Dendritic cell treated with granulocyte-macrophage colony-stimulating factor and Interleukin-4, amounts not matched to agents 40 ng/mL and 50 ng/mL, for 4 days (primary cell): ENCODE results near the gene ANKFY1.
"Not testable (repeated sequence)": the region's sequence is repeated elsewhere in the genome, so short reads cannot be mapped to it uniquely, and the experiment has no call there.

Experiments used
- H3K27ac Mint-ChIP-seq: one replicate; pipeline ENCODE4 v1.8.0; 2022; ENCODE audit warnings: mild to moderate bottlenecking, mixed read lengths
- H3K27me3 Mint-ChIP-seq: one replicate; pipeline ENCODE4 v1.8.0; 2022; ENCODE audit warnings: mild to moderate bottlenecking, mixed read lengths
- H3K36me3 Mint-ChIP-seq: one replicate; pipeline ENCODE4 v1.8.0; 2022; ENCODE audit warnings: low read depth, mixed read lengths
- H3K4me1 Mint-ChIP-seq: one replicate; pipeline ENCODE4 v1.8.0; 2022; ENCODE audit warnings: low read depth, mixed read lengths
- H3K4me3 Mint-ChIP-seq: one replicate; pipeline ENCODE4 v1.8.0; 2022; ENCODE audit warnings: mild to moderate bottlenecking, moderate library complexity, mixed read lengths
- H3K9me3 Mint-ChIP-seq: one replicate; pipeline ENCODE4 v1.8.0; 2022; ENCODE audit warnings: mixed read lengths
- intact Hi-C: fragments of 100-400 bp; cut with micrococcal nuclease; formaldehyde crosslinking; loops from one replicate; pipeline ENCODE4 v1.15.0; 2022

Gene ANKFY1

GRCh38 chr17:4195306-4195705 lies 68.5 kb downstream of the ANKFY1 start:
- Mint-ChIP-seq H3K4me3 (no peak overlapping the region), H3K27ac (no peak overlapping the region), H3K4me1 (no peaks in the 10 kb centered on the region), H3K27me3 (no peaks in the 10 kb centered on the region), H3K9me3 (no peaks in the 10 kb centered on the region), H3K36me3 (peaks cover 73% of the 10 kb centered on the region)
- intact Hi-C loops = no loop called here

DNA sequence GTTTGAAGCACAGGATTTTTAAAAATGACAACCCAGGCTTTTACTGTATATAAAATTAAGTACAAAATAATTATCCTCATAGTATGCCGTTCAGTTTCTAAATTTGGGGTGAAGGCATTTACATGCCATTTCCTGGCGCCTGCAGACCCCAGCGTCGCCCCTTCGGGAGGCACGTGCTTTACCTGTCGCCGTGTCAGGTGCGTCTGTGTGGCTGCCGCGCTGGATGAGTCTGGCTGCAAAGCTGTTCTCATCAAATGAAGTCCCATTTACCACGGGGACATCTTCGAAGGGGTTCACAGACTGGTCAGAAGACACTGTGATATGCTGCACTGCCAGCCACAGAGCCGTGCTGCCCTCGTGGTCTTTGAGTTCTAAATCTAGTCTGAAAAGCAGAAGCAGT lies 69.0 kb downstream of the ANKFY1 start:
- intact Hi-C loops = no loop called here
- Mint-ChIP-seq H3K36me3 (peaks cover 76% of the 10 kb centered on the region), H3K4me1 (no peaks in the 10 kb centered on the region), H3K27ac (no peak overlapping the region), H3K27me3 (no peaks in the 10 kb centered on the region), H3K9me3 (no peaks in the 10 kb centered on the region), H3K4me3 (no peak overlapping the region)

DNA sequence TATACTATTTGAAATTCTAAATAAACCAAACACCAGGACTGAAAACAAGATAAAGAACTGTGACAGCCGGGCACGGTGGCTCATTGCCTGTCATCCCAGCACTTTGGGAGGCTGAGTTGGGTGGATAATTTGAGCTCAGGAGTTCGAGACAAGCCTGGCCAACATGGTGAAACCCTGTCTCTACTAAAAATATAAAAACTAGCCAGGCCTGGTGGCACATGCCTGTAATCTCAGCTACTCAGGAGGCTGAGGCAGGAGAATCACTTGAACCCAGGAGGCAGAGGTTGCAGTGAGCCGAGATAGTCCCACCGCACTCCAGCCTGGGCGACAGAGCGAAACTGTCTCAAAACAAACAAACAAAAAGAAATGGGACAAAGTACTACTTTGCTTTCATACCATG lies 73.0 kb downstream of the ANKFY1 start:
- H3K4me3 Mint-ChIP-seq, intact Hi-C loops, H3K27ac Mint-ChIP-seq, H3K27me3 Mint-ChIP-seq, H3K9me3 Mint-ChIP-seq, H3K4me1 Mint-ChIP-seq: not testable (repeated sequence)
- H3K36me3 Mint-ChIP-seq = peaks cover 83% of the 10 kb centered on the region

DNA sequence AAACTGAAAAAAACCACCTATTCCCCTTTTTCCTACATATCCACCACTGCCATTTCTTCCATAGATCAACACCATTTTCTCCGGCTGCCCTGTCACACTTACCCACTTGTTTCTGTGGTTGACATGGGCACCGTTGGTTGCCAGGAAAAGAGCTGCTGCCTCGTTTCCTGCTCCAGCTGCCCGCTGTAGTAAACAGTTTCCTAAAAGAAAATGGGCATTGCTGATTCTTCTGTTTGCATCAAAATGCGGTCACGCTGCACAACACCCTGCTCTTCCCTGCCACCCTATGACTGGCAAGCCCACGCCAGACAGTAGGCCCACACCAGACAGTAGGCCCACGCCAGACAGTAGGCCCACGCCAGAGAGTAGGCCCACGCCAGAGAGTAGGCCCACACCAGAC lies 74.5 kb downstream of the ANKFY1 start:
- no peaks in the 10 kb centered on the region for H3K27me3 Mint-ChIP-seq
- H3K36me3 Mint-ChIP-seq = peaks cover 83% of the 10 kb centered on the region
- H3K27ac Mint-ChIP-seq = no peak overlapping the region
- intact Hi-C loops = no loop called here
- no peak overlapping the region for H3K4me3 Mint-ChIP-seq
- H3K4me1 Mint-ChIP-seq = peaks cover 5% of the 10 kb centered on the region
- no peaks in the 10 kb centered on the region for H3K9me3 Mint-ChIP-seq

- peaks cover 5% of the 10 kb centered on the region for H3K4me1 Mint-ChIP-seq
- H3K4me3 Mint-ChIP-seq = no peak overlapping the region
- H3K27ac Mint-ChIP-seq = no peak overlapping the region
- intact Hi-C loops = no loop called here
- H3K9me3 Mint-ChIP-seq = no peaks in the 10 kb centered on the region
- no peaks in the 10 kb centered on the region for H3K27me3 Mint-ChIP-seq
- peaks cover 85% of the 10 kb centered on the region for H3K36me3 Mint-ChIP-seq
Measured at GRCh38 chr17:4188076-4188475, 75.7 kb downstream of the ANKFY1 start.

GRCh38 chr17:4187076-4187475 lies 76.7 kb downstream of the ANKFY1 start:
- H3K27ac Mint-ChIP-seq = no peak overlapping the region
- H3K4me3 Mint-ChIP-seq = no peak overlapping the region
- peaks cover 5% of the 10 kb centered on the region for H3K4me1 Mint-ChIP-seq
- no peaks in the 10 kb centered on the region for H3K9me3 Mint-ChIP-seq
- H3K27me3 Mint-ChIP-seq = no peaks in the 10 kb centered on the region
- H3K36me3 Mint-ChIP-seq = peaks cover 94% of the 10 kb centered on the region
- intact Hi-C loops = no loop called here

- peaks cover 5% of the 10 kb centered on the region for H3K4me1 Mint-ChIP-seq
- no peak overlapping the region for H3K4me3 Mint-ChIP-seq
- H3K36me3 Mint-ChIP-seq = peaks cover 100% of the 10 kb centered on the region
- H3K9me3 Mint-ChIP-seq = no peaks in the 10 kb centered on the region
- H3K27ac Mint-ChIP-seq = no peak overlapping the region
- intact Hi-C loops = no loop called here
- no peaks in the 10 kb centered on the region for H3K27me3 Mint-ChIP-seq
Measured at GRCh38 chr17:4186357-4186881, 77.4 kb downstream of the ANKFY1 start.

DNA sequence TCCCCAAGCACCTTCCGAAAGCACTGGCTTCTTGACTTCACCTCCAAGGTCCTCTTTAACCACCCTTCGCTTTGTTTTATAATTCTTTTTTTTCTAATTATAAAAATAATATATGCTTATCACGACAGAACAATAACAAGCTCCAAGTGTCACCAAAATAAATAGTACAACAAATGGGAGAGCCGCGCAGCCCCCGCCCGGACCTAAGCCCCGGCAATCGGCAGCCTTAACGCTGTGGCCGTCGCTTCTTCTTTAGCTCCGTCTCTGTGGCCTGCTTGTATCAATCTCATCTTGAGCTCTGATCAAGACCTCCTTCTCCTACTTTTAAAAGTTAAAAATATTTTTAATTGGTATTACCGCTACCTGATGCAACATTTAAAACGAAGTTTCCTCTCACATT lies 78.1 kb downstream of the ANKFY1 start:
- Mint-ChIP-seq H3K36me3 (peaks cover 100% of the 10 kb centered on the region), H3K27me3 (no peaks in the 10 kb centered on the region), H3K4me3 (no peak overlapping the region), H3K9me3 (no peaks in the 10 kb centered on the region), H3K4me1 (peaks cover 5% of the 10 kb centered on the region), H3K27ac (no peak overlapping the region)
- intact Hi-C loops = no loop called here

- no peak overlapping the region for H3K4me3 Mint-ChIP-seq
- intact Hi-C loops = no loop called here
- no peaks in the 10 kb centered on the region for H3K27me3 Mint-ChIP-seq
- no peaks in the 10 kb centered on the region for H3K9me3 Mint-ChIP-seq
- no peak overlapping the region for H3K27ac Mint-ChIP-seq
- H3K36me3 Mint-ChIP-seq = peaks cover 100% of the 10 kb centered on the region
- peaks cover 5% of the 10 kb centered on the region for H3K4me1 Mint-ChIP-seq
Measured at GRCh38 chr17:4184811-4185210, 79.0 kb downstream of the ANKFY1 start.

- Mint-ChIP-seq H3K9me3 (no peaks in the 10 kb centered on the region), H3K36me3 (peaks cover 100% of the 10 kb centered on the region), H3K27ac (no peak overlapping the region), H3K27me3 (no peaks in the 10 kb centered on the region), H3K4me3 (no peak overlapping the region), H3K4me1 (no peaks in the 10 kb centered on the region)
- intact Hi-C loops = no loop called here
Measured at GRCh38 chr17:4182043-4182442, 81.7 kb downstream of the ANKFY1 start.

DNA sequence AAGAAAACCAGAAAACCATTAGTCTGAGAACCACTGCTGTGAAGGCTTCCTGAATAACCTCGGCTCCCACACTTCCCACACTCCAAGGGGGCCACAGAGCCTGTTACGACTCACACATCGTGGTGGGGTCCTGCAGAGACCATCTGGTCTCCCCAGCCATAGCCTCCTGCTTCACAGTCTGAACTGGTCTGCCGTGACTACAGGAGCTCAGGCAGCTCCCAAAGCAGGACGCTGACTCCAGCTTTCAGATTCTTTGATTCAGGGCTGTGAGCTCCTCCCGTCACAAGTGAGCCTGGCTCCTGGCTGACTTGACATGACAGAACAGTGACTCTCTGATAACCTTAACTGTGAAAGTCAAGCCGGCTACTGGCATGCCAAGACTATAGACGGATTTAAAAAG lies 83.0 kb downstream of the ANKFY1 start:
- Mint-ChIP-seq H3K36me3 (peaks cover 100% of the 10 kb centered on the region), H3K4me3 (no peak overlapping the region), H3K27me3 (no peaks in the 10 kb centered on the region), H3K9me3 (no peaks in the 10 kb centered on the region), H3K27ac (no peak overlapping the region), H3K4me1 (no peaks in the 10 kb centered on the region)
- intact Hi-C loops = no loop called here

GRCh38 chr17:4179071-4179470 lies 84.7 kb downstream of the ANKFY1 start:
- Mint-ChIP-seq H3K4me1 (no peaks in the 10 kb centered on the region), H3K9me3 (no peaks in the 10 kb centered on the region), H3K27ac (no peak overlapping the region), H3K27me3 (no peaks in the 10 kb centered on the region), H3K4me3 (no peak overlapping the region), H3K36me3 (peaks cover 100% of the 10 kb centered on the region)
- intact Hi-C loops = no loop called here

GRCh38 chr17:4178651-4179050 lies 85.1 kb downstream of the ANKFY1 start:
- Mint-ChIP-seq H3K4me3 (no peak overlapping the region), H3K27me3 (no peaks in the 10 kb centered on the region), H3K9me3 (no peaks in the 10 kb centered on the region), H3K27ac (no peak overlapping the region), H3K36me3 (peaks cover 100% of the 10 kb centered on the region), H3K4me1 (no peaks in the 10 kb centered on the region)
- intact Hi-C loops = no loop called here

- Mint-ChIP-seq H3K4me3 (no peak overlapping the region), H3K27me3 (no peaks in the 10 kb centered on the region), H3K36me3 (peaks cover 100% of the 10 kb centered on the region), H3K4me1 (no peaks in the 10 kb centered on the region), H3K9me3 (no peaks in the 10 kb centered on the region), H3K27ac (no peak overlapping the region)
- intact Hi-C loops = no loop called here
Measured at GRCh38 chr17:4177806-4178205, 86.0 kb downstream of the ANKFY1 start.

- no peak overlapping the region for H3K27ac Mint-ChIP-seq
- H3K9me3 Mint-ChIP-seq = no peaks in the 10 kb centered on the region
- no peak overlapping the region for H3K4me3 Mint-ChIP-seq
- intact Hi-C loops = no loop called here
- H3K4me1 Mint-ChIP-seq = no peaks in the 10 kb centered on the region
- H3K36me3 Mint-ChIP-seq = peaks cover 100% of the 10 kb centered on the region
- H3K27me3 Mint-ChIP-seq = no peaks in the 10 kb centered on the region
Measured at GRCh38 chr17:4176808-4177472, 86.8 kb downstream of the ANKFY1 start.
